Prostate gland (tissue), 2 donors: ENCODE data around the gene MIS18BP1.

Experiments used
- POLR2AphosphoS5 ChIP-seq: sonication (generic); formaldehyde crosslinking; IDR thresholded peaks from one replicate; pipeline ENCODE4 v1.6.1; 2017; ENCODE audit warnings: antibody characterized with exemption
- TF ChIP-seq, protein P1 (sequence below), 4 experiments: fragments of 200-600 bp in 2 of 4; fragments of 450-650 bp in 2 of 4; sonication (generic) in 2 of 4; IDR thresholded peaks; 1 replicate in 3 of 4; 2 replicates in 1 of 4; pipeline ENCODE4 v1.5.1; 2016 to 2019; ENCODE audit warnings: antibody characterized with exemption in 4 of 4, mild to moderate bottlenecking in 2 of 4, moderate library complexity in 2 of 4

- TF ChIP-seq POLR2AphosphoS5 = no peak
- TF ChIP-seq, protein P1, sequence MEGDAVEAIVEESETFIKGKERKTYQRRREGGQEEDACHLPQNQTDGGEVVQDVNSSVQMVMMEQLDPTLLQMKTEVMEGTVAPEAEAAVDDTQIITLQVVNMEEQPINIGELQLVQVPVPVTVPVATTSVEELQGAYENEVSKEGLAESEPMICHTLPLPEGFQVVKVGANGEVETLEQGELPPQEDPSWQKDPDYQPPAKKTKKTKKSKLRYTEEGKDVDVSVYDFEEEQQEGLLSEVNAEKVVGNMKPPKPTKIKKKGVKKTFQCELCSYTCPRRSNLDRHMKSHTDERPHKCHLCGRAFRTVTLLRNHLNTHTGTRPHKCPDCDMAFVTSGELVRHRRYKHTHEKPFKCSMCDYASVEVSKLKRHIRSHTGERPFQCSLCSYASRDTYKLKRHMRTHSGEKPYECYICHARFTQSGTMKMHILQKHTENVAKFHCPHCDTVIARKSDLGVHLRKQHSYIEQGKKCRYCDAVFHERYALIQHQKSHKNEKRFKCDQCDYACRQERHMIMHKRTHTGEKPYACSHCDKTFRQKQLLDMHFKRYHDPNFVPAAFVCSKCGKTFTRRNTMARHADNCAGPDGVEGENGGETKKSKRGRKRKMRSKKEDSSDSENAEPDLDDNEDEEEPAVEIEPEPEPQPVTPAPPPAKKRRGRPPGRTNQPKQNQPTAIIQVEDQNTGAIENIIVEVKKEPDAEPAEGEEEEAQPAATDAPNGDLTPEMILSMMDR (IDR thresholded peaks at IDR 0.05) = no peak
These were observed 37.5 kb upstream of the MIS18BP1 start for GRCh38 chr14:45290547-45290946.
